DOHH2 (cell line): Measurements from ENCODE around the gene TMEM9.

Experiments
- H3F3A ChIP-seq: fragments of 200-600 bp; sonication (generic), shearing (Covaris generic); 2 replicates; pipeline ENCODE4 v1.6.0; 2016; ENCODE audit warnings: antibody characterized with exemption, mild to moderate bottlenecking; ENCODE audit not compliant: control insufficient read depth, insufficient read depth
- H3K27ac ChIP-seq: fragments of 200-600 bp; sonication (generic); 2 replicates; pipeline ENCODE4 v1.5.1; 2014; ENCODE audit warnings: low read depth, mild to moderate bottlenecking, low read length, moderate library complexity
- H3K27me3 ChIP-seq: fragments of 200-600 bp; sonication (generic); 2 replicates; pipeline ENCODE4 v1.6.1; 2014; ENCODE audit warnings: mild to moderate bottlenecking, low read length, mixed read lengths; ENCODE audit not compliant: control insufficient read depth
- H3K36me3 ChIP-seq: fragments of 200-600 bp; sonication (generic); 2 replicates; pipeline ENCODE4 v1.6.1; 2014; ENCODE audit warnings: mild to moderate bottlenecking, low read length, moderate library complexity, mixed read lengths; ENCODE audit not compliant: control insufficient read depth
- H3K4me1 ChIP-seq: fragments of 200-600 bp; sonication (generic); 2 replicates; pipeline ENCODE4 v1.6.1; 2014; ENCODE audit warnings: mild to moderate bottlenecking, low read length, mixed read lengths; ENCODE audit not compliant: control insufficient read depth
- H3K4me2 ChIP-seq: fragments of 200-600 bp; sonication (generic); 2 replicates; pipeline ENCODE4 v1.6.0; 2014; ENCODE audit warnings: mild to moderate bottlenecking, low read length, moderate library complexity
- H3K4me3 ChIP-seq: fragments of 200-600 bp; sonication (generic); 2 replicates; pipeline ENCODE4 v1.5.1; 2014; ENCODE audit warnings: mild to moderate bottlenecking, low read length, mixed read lengths
- H3K79me2 ChIP-seq: fragments of 200-600 bp; sonication (generic); 2 replicates; pipeline ENCODE4 v1.6.1; 2014; ENCODE audit warnings: mild to moderate bottlenecking, low read length, mixed read lengths; ENCODE audit not compliant: control insufficient read depth
- H3K9me2 ChIP-seq: fragments of 200-600 bp; sonication (generic); replicated peaks from 2 replicates; pipeline ENCODE4 v1.6.1; 2014; ENCODE audit warnings: mild to moderate bottlenecking, low read length, mixed read lengths; ENCODE audit not compliant: control insufficient read depth
- H3K9me3 ChIP-seq: fragments of 200-600 bp; sonication (generic); 2 replicates; pipeline ENCODE4 v1.6.1; 2014; ENCODE audit warnings: antibody characterized with exemption, low read length, mixed read lengths; ENCODE audit not compliant: control insufficient read depth, insufficient read depth
- H4K20me1 ChIP-seq: fragments of 200-600 bp; sonication (generic); 2 replicates; pipeline ENCODE4 v1.6.0; 2014; ENCODE audit warnings: low read depth, mild to moderate bottlenecking, antibody characterized with exemption, low read length, moderate library complexity; ENCODE audit not compliant: control insufficient read depth, insufficient read depth
- EZH2phosphoT487 ChIP-seq: fragments of 200-600 bp; sonication (generic); IDR thresholded peaks from 2 replicates; pipeline ENCODE4 v1.6.1; 2017; ENCODE audit warnings: borderline replicate concordance, mild to moderate bottlenecking, antibody characterized with exemption, low read length, moderate library complexity, mixed read lengths
- TF ChIP-seq, protein P1 (sequence below): fragments of 200-600 bp; sonication (generic); IDR thresholded peaks from one replicate; pipeline ENCODE4 v1.5.1; 2014; ENCODE audit warnings: antibody characterized with exemption, mild to moderate bottlenecking, low read depth, low read length; ENCODE audit not compliant: poor library complexity, severe bottlenecking

TMEM9 gene

GRCh38 chr1:201144701-201145100, 9.6 kb downstream of the TMEM9 start:
- Histone ChIP-seq H3K79me2 (no peaks in the 10 kb centered on the region), H3K27ac (no peak overlapping the region), H3K9me3 (no peaks in the 10 kb centered on the region), H3K9me2 (no peaks in the 10 kb centered on the region), H3K4me1 (no peaks in the 10 kb centered on the region), H3K4me2 (no peak overlapping the region), H3K36me3 (peaks cover 13% of the 10 kb centered on the region; the same call in 1 of the 2 replicates), H3K27me3 (no peaks in the 10 kb centered on the region), H4K20me1 (peaks cover 3% of the 10 kb centered on the region; the same call in 1 of the 2 replicates), H3F3A (no peaks in the 10 kb centered on the region), H3K4me3 (no peak overlapping the region)
- TF ChIP-seq, protein P1, sequence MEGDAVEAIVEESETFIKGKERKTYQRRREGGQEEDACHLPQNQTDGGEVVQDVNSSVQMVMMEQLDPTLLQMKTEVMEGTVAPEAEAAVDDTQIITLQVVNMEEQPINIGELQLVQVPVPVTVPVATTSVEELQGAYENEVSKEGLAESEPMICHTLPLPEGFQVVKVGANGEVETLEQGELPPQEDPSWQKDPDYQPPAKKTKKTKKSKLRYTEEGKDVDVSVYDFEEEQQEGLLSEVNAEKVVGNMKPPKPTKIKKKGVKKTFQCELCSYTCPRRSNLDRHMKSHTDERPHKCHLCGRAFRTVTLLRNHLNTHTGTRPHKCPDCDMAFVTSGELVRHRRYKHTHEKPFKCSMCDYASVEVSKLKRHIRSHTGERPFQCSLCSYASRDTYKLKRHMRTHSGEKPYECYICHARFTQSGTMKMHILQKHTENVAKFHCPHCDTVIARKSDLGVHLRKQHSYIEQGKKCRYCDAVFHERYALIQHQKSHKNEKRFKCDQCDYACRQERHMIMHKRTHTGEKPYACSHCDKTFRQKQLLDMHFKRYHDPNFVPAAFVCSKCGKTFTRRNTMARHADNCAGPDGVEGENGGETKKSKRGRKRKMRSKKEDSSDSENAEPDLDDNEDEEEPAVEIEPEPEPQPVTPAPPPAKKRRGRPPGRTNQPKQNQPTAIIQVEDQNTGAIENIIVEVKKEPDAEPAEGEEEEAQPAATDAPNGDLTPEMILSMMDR: no peak
- TF ChIP-seq EZH2phosphoT487: no peak

- TF ChIP-seq, protein P1: no peak
- TF ChIP-seq EZH2phosphoT487: no peak
- Histone ChIP-seq H3K9me2 (no peaks in the 10 kb centered on the region), H3K4me1 (no peaks in the 10 kb centered on the region), H3K79me2 (no peaks in the 10 kb centered on the region), H3K9me3 (no peaks in the 10 kb centered on the region), H3K36me3 (peaks cover 11% of the 10 kb centered on the region; the same call in 1 of the 2 replicates), H3F3A (no peaks in the 10 kb centered on the region), H3K4me3 (no peak overlapping the region), H3K27me3 (no peaks in the 10 kb centered on the region), H3K4me2 (no peak overlapping the region), H4K20me1 (no peaks in the 10 kb centered on the region; the same call in 1 of the 2 replicates), H3K27ac (no peak overlapping the region)
Observed at GRCh38 chr1:201143726-201144635, 10.3 kb downstream of the TMEM9 start.

DNA sequence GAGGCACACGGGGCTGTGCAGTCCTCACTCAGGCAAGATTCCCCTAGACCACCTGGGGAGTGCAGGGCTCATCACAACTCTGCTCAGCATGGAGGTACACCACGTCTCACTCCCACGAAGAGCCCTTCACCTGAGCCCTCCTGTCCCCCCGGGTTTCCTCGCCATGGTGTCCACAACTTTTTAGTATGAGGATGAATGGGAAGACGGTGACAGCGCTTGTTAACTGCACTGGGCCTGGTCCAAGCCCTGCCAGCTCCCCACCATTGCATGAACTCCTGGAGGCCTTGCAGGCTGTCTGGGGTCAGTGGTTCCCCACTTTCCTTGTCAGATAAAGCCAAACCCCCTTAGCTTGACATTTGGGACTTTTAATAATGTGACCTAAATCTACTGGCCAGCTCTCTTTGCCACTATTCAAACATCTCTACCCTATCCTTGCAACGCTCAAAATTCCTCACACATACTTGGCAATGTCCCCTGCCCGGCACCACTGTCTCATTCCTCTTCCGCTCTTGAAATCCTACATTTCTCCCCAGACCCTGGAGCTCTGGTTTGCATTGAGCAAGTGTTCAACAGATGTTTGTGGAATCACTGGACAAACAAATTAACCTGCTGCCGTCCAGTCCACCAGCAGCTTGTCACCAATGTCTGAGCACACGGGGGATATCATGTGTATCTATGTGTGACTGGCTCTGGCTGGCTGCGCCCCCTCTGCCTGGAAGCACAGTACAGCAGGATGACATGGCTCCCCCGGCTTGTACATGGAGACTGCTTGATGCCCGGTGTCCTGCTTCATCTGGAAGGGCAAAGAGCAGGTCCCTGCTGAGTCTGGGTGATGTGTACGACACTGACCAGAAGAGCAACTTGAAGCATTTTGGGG, 11.2 kb downstream of the TMEM9 start:
- Histone ChIP-seq H3K9me3 (no peaks in the 10 kb centered on the region), H3K27me3 (no peaks in the 10 kb centered on the region), H3K36me3 (peaks cover 8% of the 10 kb centered on the region; the same call in 1 of the 2 replicates), H3K27ac (no peak overlapping the region), H4K20me1 (no peaks in the 10 kb centered on the region; the same call in 1 of the 2 replicates), H3F3A (no peaks in the 10 kb centered on the region), H3K79me2 (no peaks in the 10 kb centered on the region), H3K4me3 (no peak overlapping the region), H3K4me2 (no peak overlapping the region), H3K4me1 (no peaks in the 10 kb centered on the region), H3K9me2 (no peaks in the 10 kb centered on the region)
- TF ChIP-seq, protein P1: no peak
- TF ChIP-seq EZH2phosphoT487: no peak
